ENCODE measurements around the gene MARCHF11. TPM values are rescaled to one million over a fixed set of nuclear protein-coding genes. Genes with fewer than 3 reads are reported as not detected.

Gene MARCHF11
- total RNA-seq, 1 donor from 2014 or later, result not detected

GRCh38 chr5:16064135-16064893, 115.3 kb downstream of the MARCHF11 start:
- Histone ChIP-seq H3K27me3 (ENCODE audit: insufficient read depth, low read length) (no peaks in the 10 kb centered on the region), H3K79me2 (ENCODE audit: insufficient read depth, low read length) (no peaks in the 10 kb centered on the region), H3K4me2 (ENCODE audit: low read length) (no peak overlapping the region), H3K9ac (ENCODE audit: low read length) (no peak overlapping the region), H3K36me3 (ENCODE audit: insufficient read depth, low read length) (no peaks in the 10 kb centered on the region), H3K9me3 (ENCODE audit: insufficient read depth, low read depth, low read length) (no peaks in the 10 kb centered on the region), H3K4me1 (ENCODE audit: insufficient read depth, low read length) (no peaks in the 10 kb centered on the region), H3K4me3 (ENCODE audit: insufficient read depth, low read depth, low read length) (no peak overlapping the region), H3K27ac (ENCODE audit: low read depth, low read length) (no peak overlapping the region), H4K20me1 (ENCODE audit: insufficient read depth, low read length) (no peaks in the 10 kb centered on the region), H2AFZ (ENCODE audit: low read depth, low read length) (no peak overlapping the region)
- no peak for DNase-seq (ENCODE audit: low read depth)
- Mint-ChIP-seq H3K4me1 (ENCODE audit: low read depth, unreplicated experiment) (no peaks in the 10 kb centered on the region), H3K4me3 (ENCODE audit: unreplicated experiment) (no peak overlapping the region), H3K27ac (ENCODE audit: unreplicated experiment) (no peak overlapping the region), H3K27me3 (ENCODE audit: low read depth, unreplicated experiment) (peaks cover 23% of the 10 kb centered on the region), H3K36me3 (ENCODE audit: low read depth, unreplicated experiment) (no peaks in the 10 kb centered on the region), H3K9me3 (ENCODE audit: unreplicated experiment) (peaks cover under 1% of the 10 kb centered on the region)
- no peak for FAIRE-seq
- TF ChIP-seq EZH2 (IDR thresholded peaks at IDR 0.05; ENCODE audit: insufficient read depth, low read length) (no peak), CTCF (IDR thresholded peaks at IDR 0.05; ENCODE audit: insufficient read depth, low read depth, low read length) (no peak)

- H3K27ac ChIP-seq (ENCODE audit: low read depth, low read length), result no peak overlapping the region
- H3K4me2 ChIP-seq (ENCODE audit: low read length), result no peak overlapping the region
- no peak overlapping the region for H3K4me3 ChIP-seq (ENCODE audit: insufficient read depth, low read depth, low read length)
- H2AFZ ChIP-seq (ENCODE audit: low read depth, low read length), result no peak overlapping the region
- Mint-ChIP-seq H3K36me3 (ENCODE audit: low read depth, unreplicated experiment) (no peaks in the 10 kb centered on the region), H3K4me1 (ENCODE audit: low read depth, unreplicated experiment) (peaks cover 8% of the 10 kb centered on the region), H3K27me3 (ENCODE audit: low read depth, unreplicated experiment) (peaks cover 18% of the 10 kb centered on the region), H3K9me3 (ENCODE audit: unreplicated experiment) (peaks cover 4% of the 10 kb centered on the region), H3K27ac (ENCODE audit: unreplicated experiment) (no peak overlapping the region), H3K4me3 (ENCODE audit: unreplicated experiment) (peak overlapping the region; percentile 3)
- H3K79me2 ChIP-seq (ENCODE audit: insufficient read depth, low read length), result no peaks in the 10 kb centered on the region
- no peaks in the 10 kb centered on the region for H3K9me3 ChIP-seq (ENCODE audit: insufficient read depth, low read depth, low read length)
- H3K36me3 ChIP-seq (ENCODE audit: insufficient read depth, low read length), result no peaks in the 10 kb centered on the region
- peaks cover 4% of the 10 kb centered on the region for H3K4me1 ChIP-seq (ENCODE audit: insufficient read depth, low read length)
- TF ChIP-seq CTCF (IDR thresholded peaks at IDR 0.05; ENCODE audit: insufficient read depth, low read depth, low read length) (no peak), EZH2 (IDR thresholded peaks at IDR 0.05; ENCODE audit: insufficient read depth, low read length) (no peak)
- no peak overlapping the region for H3K9ac ChIP-seq (ENCODE audit: low read length)
- DNase-seq (ENCODE audit: low read depth), result no peak
- no peaks in the 10 kb centered on the region for H3K27me3 ChIP-seq (ENCODE audit: insufficient read depth, low read length)
- H4K20me1 ChIP-seq (ENCODE audit: insufficient read depth, low read length), result no peaks in the 10 kb centered on the region
- no peak for FAIRE-seq
Observed at GRCh38 chr5:16061163-16061562, 118.4 kb downstream of the MARCHF11 start.

- Histone ChIP-seq H3K27ac (ENCODE audit: low read depth, low read length) (no peak overlapping the region), H3K36me3 (ENCODE audit: insufficient read depth, low read length) (no peaks in the 10 kb centered on the region), H3K79me2 (ENCODE audit: insufficient read depth, low read length) (no peaks in the 10 kb centered on the region), H3K27me3 (ENCODE audit: insufficient read depth, low read length) (no peaks in the 10 kb centered on the region), H3K9ac (ENCODE audit: low read length) (no peak overlapping the region), H3K9me3 (ENCODE audit: insufficient read depth, low read depth, low read length) (no peaks in the 10 kb centered on the region), H4K20me1 (ENCODE audit: insufficient read depth, low read length) (no peaks in the 10 kb centered on the region), H2AFZ (ENCODE audit: low read depth, low read length) (no peak overlapping the region), H3K4me2 (ENCODE audit: low read length) (peak overlapping the region; percentile 51), H3K4me3 (ENCODE audit: insufficient read depth, low read depth, low read length) (no peak overlapping the region), H3K4me1 (ENCODE audit: insufficient read depth, low read length) (peaks cover 4% of the 10 kb centered on the region)
- Mint-ChIP-seq H3K4me1 (ENCODE audit: low read depth, unreplicated experiment) (peaks cover 8% of the 10 kb centered on the region), H3K4me3 (ENCODE audit: unreplicated experiment) (no peak overlapping the region), H3K36me3 (ENCODE audit: low read depth, unreplicated experiment) (no peaks in the 10 kb centered on the region), H3K9me3 (ENCODE audit: unreplicated experiment) (peaks cover 4% of the 10 kb centered on the region), H3K27ac (ENCODE audit: unreplicated experiment) (peak overlapping the region; percentile 5), H3K27me3 (ENCODE audit: low read depth, unreplicated experiment) (peaks cover 18% of the 10 kb centered on the region)
- FAIRE-seq (no peak), DNase-seq (ENCODE audit: low read depth) (peak; percentile 39)
- TF ChIP-seq CTCF (IDR thresholded peaks at IDR 0.05; ENCODE audit: insufficient read depth, low read depth, low read length) (no peak), EZH2 (IDR thresholded peaks at IDR 0.05; ENCODE audit: insufficient read depth, low read length) (no peak)
Observed at GRCh38 chr5:16057277-16057676, 122.3 kb downstream of the MARCHF11 start.

Data from astrocyte (in vitro differentiated cells and primary cell).